Transverse colon (tissue), 4 donors: ENCODE results near the gene BHLHE40. TPM values are rescaled to one million over a fixed set of nuclear protein-coding genes. Genes with fewer than 3 reads are reported as not detected.

Experiments
- DNase-seq: peaks from one replicate; pipeline ENCODE4 v3.0.0-alpha.2; 2019
- H3K27ac ChIP-seq, 4 donors: fragments of 200-600 bp; sonication (generic); 2 replicates each; pipeline ENCODE4 v1.5.1; 2016 to 2018; ENCODE audit warnings: inconsistent platforms in 4 of 4
- H3K27me3 ChIP-seq: fragments of 200-600 bp; sonication (generic); 2 replicates; pipeline ENCODE4 v1.5.1; 2017; ENCODE audit warnings: inconsistent platforms
- H3K36me3 ChIP-seq, 4 donors: fragments of 200-600 bp; sonication (generic); 2 replicates each; pipeline ENCODE4 v1.5.1; 2017 to 2019; ENCODE audit warnings: inconsistent platforms in 4 of 4
- H3K4me1 ChIP-seq, 4 donors: fragments of 200-600 bp; sonication (generic); 2 replicates each; pipeline ENCODE4 v1.5.1; 2017 to 2020; ENCODE audit warnings: inconsistent platforms in 4 of 4
- H3K4me3 ChIP-seq, 4 donors: fragments of 200-600 bp; sonication (generic); 1 replicate in 1 of 4; 2 replicates in 3 of 4; pipeline versions ENCODE4 v1.5.1 to v1.6.1; 2017 to 2019; ENCODE audit warnings: inconsistent platforms in 4 of 4
- H3K9me3 ChIP-seq, 2 donors: fragments of 200-600 bp; sonication (generic); 2 replicates each; pipeline ENCODE4 v1.5.1; 2017 to 2019; ENCODE audit warnings: inconsistent platforms in 2 of 2
- CTCF ChIP-seq, 5 experiments: fragments of 200-600 bp in 3 of 5; fragments of 450-650 bp in 2 of 5; sonication (generic) in 3 of 5; IDR thresholded peaks; 1 replicate in 2 of 5; 2 replicates in 3 of 5; pipeline ENCODE4 v1.5.1; 2016 to 2017; ENCODE audit warnings: antibody characterized with exemption in 5 of 5, inconsistent platforms in 3 of 5, mild to moderate bottlenecking in 2 of 5, moderate library complexity in 1 of 5
- EP300 ChIP-seq: sonication (generic); formaldehyde crosslinking; IDR thresholded peaks from one replicate; pipeline ENCODE4 v1.6.1; 2017; ENCODE audit warnings: antibody characterized with exemption, low read depth
- POLR2A ChIP-seq: fragments of 450-650 bp; IDR thresholded peaks from one replicate; pipeline ENCODE4 v1.6.1; 2016; ENCODE audit warnings: antibody characterized with exemption, mild to moderate bottlenecking, moderate library complexity
- POLR2AphosphoS5 ChIP-seq, 3 donors: sonication (generic); formaldehyde crosslinking; IDR thresholded peaks; one replicate each; pipeline ENCODE4 v1.6.1; 2016; ENCODE audit warnings: antibody characterized with exemption in 3 of 3
- WGBS, 2 donors: methylation state at CpG; one replicate each; pipeline ENCODE4 v1.1.5; 2018; ENCODE audit warnings: low coverage in 1 of 2; 5-methylcytosine and 5-hydroxymethylcytosine counted together
- in situ Hi-C, 4 donors: fragments of 200-750 bp; cut with MboI; loops; one replicate each; pipeline versions ENCODE4 v1.15.0 to v1.15.1; 2017; ENCODE audit warnings: low sequenced_read_pairs in 3 of 4, low pct_ligation_motif_present in 1 of 4, low pct_unique_long_range_greater_than_20kb in 1 of 4
- intact Hi-C: fragments of 100-400 bp; cut with DNase I; formaldehyde crosslinking; loops from one replicate; pipeline ENCODE4 v1.15.1; 2023; ENCODE audit warnings: low total_unique reads
- total RNA-seq, 4 donors: library from RNA; depleted of rRNA; stranded (reverse); fragments of >200 nt; gene quantifications; one replicate each; pipeline ENCODE4 v1.1.0, GENCODE V29; 2016

BHLHE40 gene
- total RNA-seq, 4 donors from 2014 or later: 13.4 to 50.9 (median 18.0) TPM

- Histone ChIP-seq H3K9me3 (no peaks in the 10 kb centered on the region), H3K4me3 (no peak overlapping the region), H3K27me3 (no peaks in the 10 kb centered on the region), H3K4me1 (peaks cover 0 to 20% (median 13%) of the 10 kb centered on the region in 4 donors), H3K27ac (no peak overlapping the region), H3K36me3 (no peaks in the 10 kb centered on the region)
- WGBS, 2 donors: 87 to 98% methylated on average over 4 of the region's 4 CpGs
- TF ChIP-seq CTCF (IDR thresholded peaks at IDR 0.05) (no peak), POLR2A (no peak), EP300 (no peak), POLR2AphosphoS5 (IDR thresholded peaks at IDR 0.05) (no peak)
- DNase-seq: no peak
- in situ Hi-C loops (loop anchor here in 1 of 4 donors (25.0 kb wide), 1 partner anchor 156 kb away; no protein-coding TSS in a partner anchor), intact Hi-C loops (no loop called here)
These were observed 14.3 kb downstream of the BHLHE40 start for GRCh38 chr3:4993276-4994143.

GRCh38 chr3:4994144-4994730 lies 15.0 kb downstream of the BHLHE40 start:
- Histone ChIP-seq H3K27ac (peak overlapping the region in 3 of 4 donors; percentile 9 to 33 (median 22)), H3K4me3 (no peak overlapping the region), H3K9me3 (no peaks in the 10 kb centered on the region), H3K36me3 (no peaks in the 10 kb centered on the region), H3K4me1 (peaks cover 0 to 13% (median 6%) of the 10 kb centered on the region in 4 donors), H3K27me3 (no peaks in the 10 kb centered on the region)
- no peak for DNase-seq
- intact Hi-C loops (no loop called here), in situ Hi-C loops (loop anchor here in 1 of 4 donors (25.0 kb wide), 1 partner anchor 157 kb away; no protein-coding TSS in a partner anchor)
- TF ChIP-seq POLR2A (no peak), POLR2AphosphoS5 (IDR thresholded peaks at IDR 0.05) (no peak), CTCF (IDR thresholded peaks at IDR 0.05) (no peak), EP300 (no peak)

- Histone ChIP-seq H3K27ac (peak overlapping the region; percentile 9 to 50 (median 28)), H3K4me1 (peaks cover 0 to 6% (median 3%) of the 10 kb centered on the region in 4 donors), H3K36me3 (no peaks in the 10 kb centered on the region), H3K9me3 (no peaks in the 10 kb centered on the region), H3K27me3 (no peaks in the 10 kb centered on the region), H3K4me3 (no peak overlapping the region)
- DNase-seq: no peak
- TF ChIP-seq POLR2AphosphoS5 (IDR thresholded peaks at IDR 0.05): peak in 2 of 3 donors; percentile 16 to 25
- no peak for TF ChIP-seq EP300
- TF ChIP-seq CTCF (IDR thresholded peaks at IDR 0.05): no peak
- no peak for TF ChIP-seq POLR2A
- in situ Hi-C loops: loop anchor here in 1 of 4 donors (25.0 kb wide), 1 partner anchor 158 kb away; no protein-coding TSS in a partner anchor
- WGBS, 2 donors: 71 to 83% methylated on average over 2 to 11 of the region's 11 CpGs
- intact Hi-C loops: no loop called here
These were observed 15.7 kb downstream of the BHLHE40 start for GRCh38 chr3:4994823-4995499.
